ENCODE measurements around the gene RAB6D. TPM values are rescaled to one million over a fixed set of nuclear protein-coding genes. Genes with fewer than 3 reads are reported as not detected.
"Not testable (repeated sequence)": the region's sequence is repeated elsewhere in the genome, so short reads cannot be mapped to it uniquely, and the experiment has no call there.

RAB6D gene
- not detected for total RNA-seq

DNA sequence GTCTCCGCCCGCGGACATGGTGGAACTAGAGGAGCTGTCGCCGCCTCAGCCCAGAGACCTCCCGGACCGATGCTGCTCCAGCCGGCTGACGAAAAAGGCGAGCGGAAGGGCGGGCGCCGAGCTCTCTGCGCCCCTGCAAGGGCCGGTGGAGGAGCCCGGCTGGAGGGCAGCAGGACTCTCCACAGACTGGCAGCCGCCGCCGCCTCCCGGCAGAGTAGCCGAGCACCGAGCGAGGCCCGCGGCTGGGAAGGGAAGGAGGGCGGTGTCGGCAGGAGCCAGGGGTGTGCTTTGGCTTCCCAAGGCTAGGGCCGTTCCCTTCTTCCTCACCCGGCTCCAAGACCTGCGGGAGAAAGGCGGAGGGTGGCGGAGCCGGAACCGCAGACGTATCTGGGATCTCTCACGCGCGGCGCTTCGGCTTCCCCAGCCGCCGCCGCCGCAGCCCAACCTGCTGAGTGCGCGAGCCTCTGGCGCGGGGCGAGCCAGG lies at the start of gene RAB6D:
RAB6D (minus strand) TSS at position 466 of the 484 bp plus-strand sequence; CDS start at position 18, 448 bp downstream.
- Mint-ChIP-seq H3K4me3 (peak within 1 kb of the TSS; percentile 55), H3K27ac (peak within 1 kb of the TSS; percentile 45), H3K4me1 (peaks cover 10% of the 10 kb centered on the region), H3K27me3 (peaks cover 67% of the 10 kb centered on the region)
- not testable (repeated sequence) for DNase-seq, H3K9me3 Mint-ChIP-seq, H3K36me3 Mint-ChIP-seq

DNA sequence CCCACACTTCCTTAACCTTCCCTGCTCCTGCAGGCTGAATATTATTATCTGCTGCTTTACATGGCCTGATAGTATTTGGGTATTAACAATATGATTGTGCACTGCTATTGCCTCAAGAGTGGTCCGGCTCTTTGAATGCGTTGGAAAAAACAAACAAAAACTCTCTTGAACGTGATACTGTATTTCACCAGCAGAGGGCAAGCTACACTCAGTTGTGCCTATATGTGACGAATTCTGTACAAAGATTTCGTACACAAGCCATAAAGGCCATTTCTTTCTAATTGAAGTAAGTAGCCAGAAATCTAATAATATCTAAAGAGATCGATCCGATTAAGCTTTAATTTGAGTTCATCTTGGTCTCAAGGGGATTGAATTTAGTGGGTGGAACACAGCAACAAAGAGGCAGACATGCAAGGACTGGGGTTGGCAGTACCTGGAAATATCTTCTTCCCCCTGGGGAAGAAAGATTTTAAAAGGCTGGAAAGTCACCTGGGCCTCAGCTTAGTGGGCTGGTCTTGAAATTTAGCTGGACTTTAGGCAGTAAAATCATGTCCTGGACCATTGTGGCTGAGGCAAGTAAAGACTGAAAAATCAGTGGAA lies 49.3 kb upstream of the RAB6D start:
- DNase-seq: no peak
- Mint-ChIP-seq H3K4me3 (no peak overlapping the region), H3K9me3 (no peaks in the 10 kb centered on the region), H3K4me1 (peaks cover 4% of the 10 kb centered on the region), H3K27me3 (peaks cover 43% of the 10 kb centered on the region), H3K27ac (no peak overlapping the region), H3K36me3 (no peaks in the 10 kb centered on the region)

DNA sequence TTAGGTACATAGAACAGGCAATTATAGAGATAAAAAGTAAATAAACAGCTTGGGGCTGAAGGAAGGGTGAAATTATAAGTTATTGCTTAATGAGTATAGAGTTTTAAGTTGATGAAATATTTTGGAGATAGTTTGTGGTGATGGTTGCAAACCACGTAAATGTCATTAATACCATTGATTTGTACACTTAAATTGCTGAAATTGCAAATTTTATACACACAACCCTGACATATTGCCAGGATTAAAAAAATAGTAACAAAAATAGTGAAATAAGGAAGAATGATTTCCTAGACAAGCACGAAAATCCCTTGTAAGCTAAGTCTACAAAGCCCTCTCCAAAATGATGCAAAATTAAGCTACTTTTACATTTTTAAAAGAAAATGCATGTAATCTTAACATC lies 46.2 kb upstream of the RAB6D start:
- H3K27me3 Mint-ChIP-seq: peaks cover 30% of the 10 kb centered on the region
- H3K36me3 Mint-ChIP-seq: no peaks in the 10 kb centered on the region
- no peak for DNase-seq
- no peaks in the 10 kb centered on the region for H3K9me3 Mint-ChIP-seq
- H3K4me3 Mint-ChIP-seq: no peak overlapping the region
- H3K4me1 Mint-ChIP-seq: peaks cover 4% of the 10 kb centered on the region
- no peak overlapping the region for H3K27ac Mint-ChIP-seq

DNA sequence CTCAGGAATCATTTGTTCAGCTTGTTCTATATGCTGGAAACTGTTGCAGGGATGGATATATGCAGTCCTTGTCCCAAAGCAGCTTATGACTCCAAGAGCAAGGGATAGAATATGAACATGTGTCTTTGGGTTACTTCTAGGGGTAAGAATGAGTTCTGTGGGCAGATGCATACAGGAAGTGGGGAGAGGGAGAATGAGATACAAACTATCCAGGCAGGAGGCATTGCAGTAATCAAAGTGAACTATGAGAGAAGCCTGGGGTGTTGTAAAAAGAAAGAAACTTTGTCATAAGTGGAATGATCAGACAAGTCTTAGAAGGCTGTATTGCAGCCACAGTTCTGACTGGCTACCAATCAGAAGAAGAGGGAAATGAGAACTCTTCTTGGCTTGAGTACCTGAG lies 44.8 kb upstream of the RAB6D start:
- H3K4me3 Mint-ChIP-seq: no peak overlapping the region
- no peak overlapping the region for H3K27ac Mint-ChIP-seq
- H3K9me3 Mint-ChIP-seq: no peaks in the 10 kb centered on the region
- no peak for DNase-seq
- peaks cover 4% of the 10 kb centered on the region for H3K4me1 Mint-ChIP-seq
- peaks cover 31% of the 10 kb centered on the region for H3K27me3 Mint-ChIP-seq
- H3K36me3 Mint-ChIP-seq: no peaks in the 10 kb centered on the region

DNA sequence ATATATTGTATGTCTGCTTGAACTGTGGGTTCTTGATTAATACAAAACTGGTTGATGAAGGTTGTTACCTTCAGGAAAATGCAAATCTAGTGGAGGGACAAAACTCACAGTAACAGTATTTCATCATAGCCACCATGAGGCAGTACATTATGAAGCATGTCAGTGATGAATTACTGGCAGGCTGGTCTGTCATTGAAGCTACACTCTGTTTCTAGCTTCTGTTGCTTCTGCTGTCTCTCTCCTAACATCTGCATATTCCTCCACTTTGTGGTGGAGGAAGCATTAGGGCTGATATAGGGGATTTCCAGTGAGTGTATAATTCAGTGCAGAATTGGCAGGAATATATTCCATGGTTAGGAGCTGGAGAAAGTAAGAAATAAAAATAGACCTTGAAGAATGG lies 44.2 kb upstream of the RAB6D start:
- Mint-ChIP-seq H3K27ac (no peak overlapping the region), H3K4me1 (peaks cover 2% of the 10 kb centered on the region), H3K9me3 (no peaks in the 10 kb centered on the region), H3K4me3 (no peak overlapping the region), H3K27me3 (peaks cover 25% of the 10 kb centered on the region), H3K36me3 (no peaks in the 10 kb centered on the region)
- no peak for DNase-seq

DNA sequence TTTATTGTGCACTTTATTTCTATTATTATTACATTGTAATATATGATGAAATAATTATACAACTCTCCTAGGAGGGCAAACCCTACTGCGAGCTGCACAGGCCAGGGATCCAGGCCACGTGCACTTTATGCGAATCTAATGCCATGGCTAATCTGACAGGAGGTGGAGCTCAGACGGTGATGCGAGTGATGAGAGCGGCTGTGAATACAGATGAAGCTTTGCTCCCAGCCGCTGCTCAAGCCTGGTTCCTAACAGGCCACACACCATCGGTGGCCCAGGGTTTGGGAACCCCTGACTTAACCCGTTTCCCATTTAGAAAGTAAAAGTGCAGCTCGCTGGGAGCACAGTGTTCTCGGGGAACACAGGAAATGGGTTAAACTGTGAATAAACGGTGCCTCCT lies 40.8 kb upstream of the RAB6D start:
- Mint-ChIP-seq H3K9me3 (no peaks in the 10 kb centered on the region), H3K36me3 (no peaks in the 10 kb centered on the region), H3K4me3 (no peak overlapping the region), H3K27ac (no peak overlapping the region), H3K27me3 (peaks cover 18% of the 10 kb centered on the region), H3K4me1 (no peaks in the 10 kb centered on the region)
- no peak for DNase-seq

DNA sequence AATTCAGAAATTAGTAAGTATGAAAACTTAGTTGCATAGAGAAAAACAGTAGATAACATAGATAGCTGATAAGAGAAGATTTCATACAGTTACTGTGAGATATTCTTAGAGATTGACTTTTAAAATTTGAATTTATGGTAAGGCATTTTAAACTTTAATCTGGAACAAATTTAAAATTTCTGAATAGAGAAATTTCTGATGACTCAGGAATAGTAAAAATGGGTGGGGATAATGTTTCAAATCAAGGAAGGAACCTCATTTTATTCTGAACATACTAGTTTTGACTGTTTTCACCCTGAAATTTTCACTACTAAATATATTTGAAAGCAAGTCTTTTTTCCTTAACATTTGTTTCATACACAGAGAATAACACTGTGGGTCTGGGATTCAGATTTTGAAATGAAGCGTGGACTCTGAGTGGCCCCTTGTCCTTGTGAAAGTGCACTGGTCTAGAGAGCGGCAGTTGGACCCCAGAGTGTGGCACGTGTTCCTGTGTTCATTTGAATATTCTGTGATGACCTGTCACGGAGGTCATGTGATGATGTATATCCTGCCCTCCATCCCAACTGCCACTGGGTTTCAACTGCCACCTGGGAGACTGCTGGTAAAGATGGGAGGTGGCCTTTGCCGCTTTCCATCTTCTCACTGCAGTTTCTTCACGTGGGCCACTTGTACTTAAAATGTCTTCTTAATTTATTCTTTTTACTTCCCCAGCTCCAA lies 38.5 kb upstream of the RAB6D start:
- H3K4me1 Mint-ChIP-seq: no peaks in the 10 kb centered on the region
- DNase-seq: no peak
- H3K36me3 Mint-ChIP-seq: no peaks in the 10 kb centered on the region
- H3K27me3 Mint-ChIP-seq: peaks cover 10% of the 10 kb centered on the region
- H3K27ac Mint-ChIP-seq: no peak overlapping the region
- H3K9me3 Mint-ChIP-seq: no peaks in the 10 kb centered on the region
- H3K4me3 Mint-ChIP-seq: no peak overlapping the region

DNA sequence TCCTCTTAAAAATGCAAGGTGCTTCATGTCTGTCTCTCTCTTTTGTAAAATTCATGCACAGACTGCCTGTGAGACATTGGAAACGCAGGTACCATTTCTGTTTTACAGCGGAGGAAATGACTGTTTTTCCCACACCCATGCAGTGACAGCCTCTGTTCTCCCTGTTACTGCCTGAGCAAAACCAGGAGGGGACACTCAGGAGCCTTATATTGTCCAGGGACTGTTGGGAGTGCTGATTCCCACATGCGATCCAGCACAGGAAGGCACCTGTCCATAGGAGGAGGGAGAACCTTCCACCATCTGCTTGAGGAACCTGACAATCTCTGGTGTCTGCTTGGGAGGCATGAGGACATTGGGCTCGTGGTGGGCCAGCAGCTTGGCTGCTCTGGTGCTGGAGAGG lies 36.9 kb upstream of the RAB6D start:
- H3K9me3 Mint-ChIP-seq: no peaks in the 10 kb centered on the region
- H3K4me1 Mint-ChIP-seq: no peaks in the 10 kb centered on the region
- no peaks in the 10 kb centered on the region for H3K36me3 Mint-ChIP-seq
- no peak for DNase-seq
- no peak overlapping the region for H3K4me3 Mint-ChIP-seq
- H3K27ac Mint-ChIP-seq: no peak overlapping the region
- peaks cover 7% of the 10 kb centered on the region for H3K27me3 Mint-ChIP-seq

DNA sequence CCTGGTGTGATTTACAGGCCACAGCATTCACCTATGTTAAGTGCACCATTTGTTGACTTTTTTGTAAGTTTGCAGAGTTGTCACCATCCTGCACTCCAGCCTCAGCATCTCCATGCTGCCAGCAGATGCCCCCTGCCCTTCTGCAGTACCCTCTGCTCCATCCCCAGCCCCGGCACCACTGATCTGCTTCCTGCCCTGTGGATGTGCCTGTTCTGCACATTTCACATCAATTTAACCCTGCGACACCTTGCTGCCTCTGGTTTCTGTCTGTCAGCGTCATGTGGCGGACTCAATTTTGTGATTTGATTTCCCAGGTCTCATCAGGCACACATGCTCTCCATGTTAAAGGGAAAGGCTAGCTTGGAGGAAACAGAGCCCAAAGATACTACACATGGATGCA lies 36.5 kb upstream of the RAB6D start:
- H3K4me3 Mint-ChIP-seq, DNase-seq, H3K9me3 Mint-ChIP-seq: not testable (repeated sequence)

DNA sequence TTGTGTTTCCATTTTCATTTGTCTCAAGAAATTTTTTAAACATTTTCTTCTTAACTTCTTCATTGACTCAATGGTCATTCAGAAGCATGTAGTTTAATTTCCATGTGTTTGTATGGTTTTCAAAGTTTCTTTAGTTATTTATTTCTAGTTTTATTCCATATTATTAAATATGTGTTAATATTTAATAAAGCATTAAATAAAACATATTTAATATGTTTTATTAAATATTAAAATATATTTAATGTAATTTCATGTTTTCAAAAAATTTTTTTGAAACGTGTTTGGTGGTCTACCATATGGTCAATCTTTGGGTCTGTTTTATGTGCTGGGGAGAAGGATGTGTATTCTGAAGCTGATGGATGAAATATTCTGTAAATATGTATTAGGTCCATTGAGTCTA lies 32.2 kb upstream of the RAB6D start:
- H3K27me3 Mint-ChIP-seq: peaks cover 12% of the 10 kb centered on the region
- not testable (repeated sequence) for DNase-seq, H3K27ac Mint-ChIP-seq, H3K9me3 Mint-ChIP-seq, H3K36me3 Mint-ChIP-seq, H3K4me1 Mint-ChIP-seq, H3K4me3 Mint-ChIP-seq

More for the DNA sequence above, 36.5 kb upstream of the RAB6D start:
- peaks cover 11% of the 10 kb centered on the region for H3K27me3 Mint-ChIP-seq
- H3K4me1 Mint-ChIP-seq, H3K27ac Mint-ChIP-seq, H3K36me3 Mint-ChIP-seq: not testable (repeated sequence)

DNA sequence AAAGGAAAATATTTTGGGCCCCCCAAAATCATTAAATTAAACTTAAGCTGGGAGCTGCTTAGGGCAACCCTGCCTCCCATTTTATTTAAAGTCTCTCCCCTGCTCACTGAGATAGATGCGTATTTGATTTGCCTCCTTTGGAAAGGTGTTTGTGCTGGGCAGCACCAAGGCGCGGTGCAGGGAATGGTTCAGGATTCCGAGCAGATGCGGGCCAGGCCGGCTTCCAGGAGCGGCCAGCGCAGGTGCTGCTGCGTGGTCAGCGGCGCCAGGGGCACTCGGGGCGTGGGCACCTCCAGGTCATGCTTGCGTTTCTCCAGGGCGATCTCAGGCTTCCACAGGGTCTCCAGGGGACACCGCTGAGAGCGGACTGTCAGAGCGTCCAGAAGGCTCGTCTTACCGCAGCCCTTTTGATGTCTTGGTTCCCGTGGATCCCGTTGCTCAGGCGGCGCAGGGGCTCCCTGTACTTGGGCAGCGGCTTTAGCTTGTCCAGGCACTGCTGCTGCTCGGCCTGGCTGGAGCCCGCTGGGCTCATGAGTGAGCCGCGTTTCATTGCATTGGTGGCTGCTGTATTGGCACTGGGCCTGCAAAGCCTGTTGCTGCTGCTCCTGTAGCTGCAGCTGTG lies 31.2 kb upstream of the RAB6D start:
- H3K36me3 Mint-ChIP-seq, H3K4me1 Mint-ChIP-seq, DNase-seq, H3K9me3 Mint-ChIP-seq, H3K27me3 Mint-ChIP-seq, H3K4me3 Mint-ChIP-seq, H3K27ac Mint-ChIP-seq: not testable (repeated sequence)

DNA sequence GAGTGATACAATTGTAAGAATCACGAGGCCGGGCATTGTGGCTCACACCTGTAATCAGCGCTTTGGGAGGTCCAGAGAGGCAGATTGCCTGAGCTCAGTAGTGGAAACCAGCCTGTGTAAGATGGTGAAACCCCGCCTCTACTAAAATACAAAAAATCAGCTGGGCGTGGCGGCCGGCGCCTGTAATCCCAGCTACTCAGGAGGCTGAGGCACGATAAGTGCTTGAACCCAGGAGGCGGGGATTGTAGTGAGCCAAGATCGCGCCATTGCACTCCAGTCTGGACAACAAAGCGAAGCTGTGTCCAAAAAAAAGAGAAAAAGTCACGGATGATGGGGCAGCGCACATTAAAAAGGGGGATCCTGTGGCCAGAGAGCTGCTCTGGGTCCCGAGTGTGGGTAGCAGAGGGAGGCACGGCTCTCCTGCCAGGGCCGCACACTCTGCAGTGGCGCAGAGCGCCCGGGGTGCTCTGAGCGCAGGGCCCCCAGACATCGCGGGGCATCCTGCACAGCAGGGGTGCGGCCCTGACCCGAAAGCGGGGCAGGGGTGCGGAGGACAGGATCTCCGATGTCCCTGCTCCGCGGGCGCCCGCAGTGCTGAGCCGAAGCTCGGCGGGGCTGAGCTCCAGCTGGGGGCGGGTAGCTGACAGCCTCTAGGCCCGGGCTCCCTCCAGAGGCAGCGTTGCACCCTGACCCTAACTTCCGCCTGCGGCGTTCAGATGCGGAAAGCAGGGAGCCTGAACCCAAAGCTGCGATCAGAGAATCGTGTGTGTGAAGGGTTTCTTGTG lies 30.4 kb upstream of the RAB6D start:
- Mint-ChIP-seq H3K4me3 (no peak overlapping the region), H3K36me3 (no peaks in the 10 kb centered on the region), H3K9me3 (no peaks in the 10 kb centered on the region), H3K27me3 (peaks cover 13% of the 10 kb centered on the region), H3K27ac (no peak overlapping the region), H3K4me1 (no peaks in the 10 kb centered on the region)
- peak; percentile 33 for DNase-seq

DNA sequence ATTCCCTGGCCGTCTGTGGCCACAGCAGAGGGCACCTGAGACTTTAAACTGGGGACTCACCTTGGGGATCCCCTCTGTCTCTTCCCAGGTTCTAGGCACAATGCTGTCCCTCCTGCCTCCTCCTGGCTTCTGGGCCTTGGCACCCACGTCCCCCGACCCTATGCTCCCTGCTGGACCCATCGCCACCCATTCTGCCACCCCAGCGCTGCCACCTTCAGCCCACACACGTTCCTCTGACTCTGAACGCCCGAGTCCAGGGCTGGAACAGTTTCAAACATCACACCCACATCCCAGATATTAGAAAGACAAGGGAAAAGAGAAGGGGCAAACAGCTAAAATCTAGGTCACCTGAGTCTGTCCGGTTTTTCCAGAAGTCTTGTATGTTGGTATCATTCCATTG lies 28.0 kb upstream of the RAB6D start:
- not testable (repeated sequence) for H3K9me3 Mint-ChIP-seq, DNase-seq, H3K27ac Mint-ChIP-seq, H3K4me1 Mint-ChIP-seq, H3K36me3 Mint-ChIP-seq, H3K4me3 Mint-ChIP-seq
- H3K27me3 Mint-ChIP-seq: peaks cover 18% of the 10 kb centered on the region

DNA sequence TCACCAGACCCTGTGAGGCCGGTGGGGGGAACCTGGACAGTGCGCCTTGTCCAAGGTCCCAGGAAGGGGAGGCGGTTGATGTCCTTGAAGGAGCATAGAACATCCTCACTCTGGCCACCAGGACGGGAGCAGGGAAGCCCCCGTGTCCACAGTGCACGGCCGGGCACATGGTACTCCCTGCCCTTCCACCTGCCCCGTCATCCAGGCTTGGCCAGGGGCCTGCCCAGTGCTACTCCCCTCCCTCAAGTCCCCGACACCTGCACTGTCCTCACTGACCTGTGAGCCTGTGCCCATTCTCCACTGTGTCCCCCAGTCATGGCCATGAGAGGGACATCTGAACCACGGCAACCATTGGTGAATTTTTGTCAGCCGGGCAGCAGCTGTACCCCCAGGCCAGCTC lies 27.5 kb upstream of the RAB6D start:
- not testable (repeated sequence) for H3K9me3 Mint-ChIP-seq, H3K27ac Mint-ChIP-seq, H3K4me1 Mint-ChIP-seq, H3K4me3 Mint-ChIP-seq, DNase-seq, H3K36me3 Mint-ChIP-seq
- peaks cover 18% of the 10 kb centered on the region for H3K27me3 Mint-ChIP-seq

DNA sequence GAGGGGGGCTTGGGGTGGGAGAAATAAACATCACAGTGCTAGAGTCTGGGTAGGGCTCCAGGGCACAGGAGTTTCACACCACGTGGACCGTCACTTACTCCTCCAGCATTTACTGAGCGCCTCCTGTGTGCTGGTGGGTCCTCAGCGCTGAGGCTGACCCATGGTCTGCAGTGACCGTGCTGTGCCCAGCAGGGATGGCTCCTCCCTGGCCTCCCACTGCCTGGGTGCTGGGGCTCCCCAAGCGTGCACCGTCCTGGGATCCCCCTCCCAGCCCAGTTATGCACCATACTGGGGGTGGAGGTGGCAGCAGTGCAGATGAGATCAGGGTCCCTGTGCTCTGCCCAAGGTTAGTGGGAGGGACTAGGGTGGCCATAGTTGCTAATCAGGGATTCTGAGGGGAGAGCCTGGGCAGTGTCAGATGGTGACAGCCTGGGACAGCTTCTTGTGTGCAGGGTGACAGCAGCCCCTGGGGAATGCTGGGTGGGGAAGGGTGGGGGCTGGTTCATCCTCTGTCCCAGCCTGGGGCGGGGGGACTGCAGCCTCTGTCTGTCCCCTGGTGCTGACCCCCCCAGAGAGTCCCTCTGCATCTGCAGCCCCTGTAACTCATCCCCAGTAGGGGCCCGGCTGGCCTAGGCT lies 26.6 kb upstream of the RAB6D start:
- peaks cover 15% of the 10 kb centered on the region for H3K27me3 Mint-ChIP-seq
- H3K4me3 Mint-ChIP-seq, H3K9me3 Mint-ChIP-seq, DNase-seq, H3K27ac Mint-ChIP-seq, H3K4me1 Mint-ChIP-seq, H3K36me3 Mint-ChIP-seq: not testable (repeated sequence)
